ENCODE results near the gene KRTAP10-4. TPM values are rescaled to one million over a fixed set of nuclear protein-coding genes. Genes with fewer than 3 reads are reported as not detected.

The KRTAP10-4 gene
- total and polyA plus RNA-seq, 10 donors, result not detected

DNA sequence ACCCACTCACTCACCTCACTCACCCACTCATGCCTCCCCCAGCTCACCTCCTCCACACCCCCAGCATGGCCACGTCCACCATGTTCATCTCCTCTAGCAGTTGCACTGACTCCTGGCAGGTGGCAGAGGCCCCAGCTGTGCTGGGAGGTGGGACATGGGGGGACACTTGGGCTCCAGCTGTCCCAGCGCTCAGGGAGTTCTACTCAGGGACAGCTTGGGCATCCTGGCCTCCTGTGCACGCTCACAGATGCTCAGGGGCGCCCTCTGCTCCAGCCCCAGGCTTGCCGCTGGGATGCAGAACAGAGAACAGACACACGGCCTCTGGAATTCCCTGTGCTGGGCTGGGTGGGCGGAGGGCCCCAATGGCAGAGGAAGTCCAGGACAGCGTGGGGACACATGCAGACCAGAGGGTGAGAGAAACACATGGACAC is 43.6 kb downstream of the KRTAP10-4 start:
- Histone ChIP-seq H3K27ac (no peak overlapping the region), H3K36me3 (no peaks in the 10 kb centered on the region), H3K9me3 (peaks cover 0 to 28% (median 18%) of the 10 kb centered on the region in 8 donors), H3K4me1 (peaks cover 0 to 18% (median 5%) of the 10 kb centered on the region in 6 donors), H3K4me3 (no peak overlapping the region), H3K27me3 (replicated peaks in 1 of 7) (peaks cover 0 to 41% (median 0%) of the 10 kb centered on the region in 7 donors)
- no peak for TF ChIP-seq POLR2AphosphoS5 (IDR thresholded peaks at IDR 0.05)
- intact Hi-C loops (cut with DNase I; ENCODE audit: low total_unique reads), result no loop called here
- no peak for DNase-seq
- WGBS, 5 donors, result 69 to 87% (median 70%) methylated on average over 5 to 8 of the region's 8 CpGs

DNA sequence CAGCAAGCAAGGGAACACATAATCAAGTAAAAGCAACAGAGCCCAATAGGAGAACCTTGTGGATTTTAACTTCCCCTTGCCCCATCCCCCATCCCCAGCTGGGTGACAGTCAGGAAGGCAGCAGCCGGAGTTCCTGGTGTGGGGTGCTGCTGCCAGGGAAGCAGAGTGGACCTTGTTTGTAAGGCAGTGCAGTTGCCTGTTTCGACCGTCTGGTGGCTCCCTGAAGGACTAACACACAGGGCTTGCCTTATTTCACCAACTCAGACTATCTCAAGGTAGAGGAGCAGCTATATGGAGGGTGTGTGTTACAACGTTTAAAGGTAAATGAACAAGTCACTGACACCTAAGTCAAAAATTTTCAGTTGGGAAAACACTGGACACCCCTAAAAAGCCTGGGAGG is 45.0 kb downstream of the KRTAP10-4 start:
- Histone ChIP-seq H3K9me3 (peaks cover 1 to 40% (median 30%) of the 10 kb centered on the region in 8 donors), H3K27ac (peak overlapping the region in 7 of 8 donors; percentile 45 to 84 (median 69)), H3K27me3 (replicated peaks in 1 of 7) (peaks cover 0 to 28% (median 0%) of the 10 kb centered on the region in 7 donors), H3K36me3 (no peaks in the 10 kb centered on the region), H3K4me1 (peaks cover 0 to 18% (median 5%) of the 10 kb centered on the region in 6 donors), H3K4me3 (peak overlapping the region in 1 of 8 donors; percentile 5)
- DNase-seq, result peak; percentile 74
- WGBS, 5 donors, result 26 to 40% (median 37%) methylated on average over 4 of the region's 4 CpGs
- TF ChIP-seq, protein P1, sequence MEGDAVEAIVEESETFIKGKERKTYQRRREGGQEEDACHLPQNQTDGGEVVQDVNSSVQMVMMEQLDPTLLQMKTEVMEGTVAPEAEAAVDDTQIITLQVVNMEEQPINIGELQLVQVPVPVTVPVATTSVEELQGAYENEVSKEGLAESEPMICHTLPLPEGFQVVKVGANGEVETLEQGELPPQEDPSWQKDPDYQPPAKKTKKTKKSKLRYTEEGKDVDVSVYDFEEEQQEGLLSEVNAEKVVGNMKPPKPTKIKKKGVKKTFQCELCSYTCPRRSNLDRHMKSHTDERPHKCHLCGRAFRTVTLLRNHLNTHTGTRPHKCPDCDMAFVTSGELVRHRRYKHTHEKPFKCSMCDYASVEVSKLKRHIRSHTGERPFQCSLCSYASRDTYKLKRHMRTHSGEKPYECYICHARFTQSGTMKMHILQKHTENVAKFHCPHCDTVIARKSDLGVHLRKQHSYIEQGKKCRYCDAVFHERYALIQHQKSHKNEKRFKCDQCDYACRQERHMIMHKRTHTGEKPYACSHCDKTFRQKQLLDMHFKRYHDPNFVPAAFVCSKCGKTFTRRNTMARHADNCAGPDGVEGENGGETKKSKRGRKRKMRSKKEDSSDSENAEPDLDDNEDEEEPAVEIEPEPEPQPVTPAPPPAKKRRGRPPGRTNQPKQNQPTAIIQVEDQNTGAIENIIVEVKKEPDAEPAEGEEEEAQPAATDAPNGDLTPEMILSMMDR (IDR thresholded peaks at IDR 0.05 in 8 of 11, conservative IDR thresholded peaks at IDR 0.05 in 3 of 11), result peak in 5 of 11 experiments; percentile 19 to 34 (median 26)
- TF ChIP-seq POLR2AphosphoS5 (IDR thresholded peaks at IDR 0.05) (no peak), POLR2A (IDR thresholded peaks at IDR 0.05) (no peak)
- intact Hi-C loops (cut with DNase I; ENCODE audit: low total_unique reads), result no loop called here

DNA sequence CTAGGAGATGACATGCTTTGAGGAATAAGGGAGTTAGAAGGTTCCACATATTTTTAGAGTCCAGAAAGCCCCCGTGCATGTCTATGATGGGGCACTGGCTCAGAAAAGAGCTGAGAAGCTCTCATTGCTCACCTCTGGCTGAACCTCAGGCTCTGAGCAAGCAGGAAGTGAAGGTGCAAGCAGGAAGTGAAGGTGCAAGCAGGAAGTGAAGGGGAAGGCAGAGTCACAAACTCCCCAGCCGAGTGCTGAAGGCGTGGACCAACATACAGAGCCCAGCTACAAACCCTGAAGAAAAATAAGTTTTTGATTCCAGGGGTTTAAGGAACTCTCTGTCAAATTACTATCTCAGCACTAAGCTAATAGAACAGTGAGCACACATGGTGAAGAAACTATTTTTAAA is 45.4 kb downstream of the KRTAP10-4 start:
- no peaks in the 10 kb centered on the region for H3K36me3 ChIP-seq
- peak overlapping the region; percentile 22 to 84 (median 64) for H3K27ac ChIP-seq
- intact Hi-C loops (cut with DNase I; ENCODE audit: low total_unique reads), result no loop called here
- TF ChIP-seq POLR2AphosphoS5 (IDR thresholded peaks at IDR 0.05), result peak in 1 of 3 donors; percentile 36
- TF ChIP-seq, protein P1 (IDR thresholded peaks at IDR 0.05 in 8 of 11, conservative IDR thresholded peaks at IDR 0.05 in 3 of 11), result no peak
- peaks cover 0 to 24% (median 0%) of the 10 kb centered on the region in 7 donors for H3K27me3 ChIP-seq (replicated peaks in 1 of 7)
- peak overlapping the region in 1 of 8 donors; percentile 5 for H3K4me3 ChIP-seq
- peaks cover 0 to 18% (median 5%) of the 10 kb centered on the region in 6 donors for H3K4me1 ChIP-seq
- H3K9me3 ChIP-seq, result peaks cover 5 to 44% (median 34%) of the 10 kb centered on the region in 8 donors
- 36 to 60% (median 46%) methylated on average over 3 of the region's 3 CpGs for WGBS, 5 donors
- DNase-seq, result peak; percentile 76

DNA sequence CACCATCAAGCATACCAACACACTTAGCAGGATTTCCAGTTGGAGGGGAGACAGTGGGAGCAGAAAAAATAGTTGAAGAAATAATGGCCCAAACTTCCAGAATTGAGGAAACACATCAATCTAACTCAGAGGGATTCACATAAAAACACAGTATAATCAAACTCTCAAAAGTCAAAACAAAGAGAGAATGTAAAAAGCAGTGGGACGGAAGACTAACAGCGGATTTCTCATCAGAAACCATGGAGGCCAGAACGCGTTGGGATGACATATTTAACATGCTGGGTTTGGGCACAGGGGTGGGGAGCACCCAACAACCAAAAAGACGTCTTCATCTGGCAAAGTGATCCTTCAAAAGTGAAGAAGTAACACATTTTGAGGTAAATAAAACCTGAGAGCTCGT is 46.4 kb downstream of the KRTAP10-4 start:
- peaks cover 0 to 18% (median 5%) of the 10 kb centered on the region in 6 donors for H3K4me1 ChIP-seq
- peaks cover 0 to 15% (median 0%) of the 10 kb centered on the region in 7 donors for H3K27me3 ChIP-seq (replicated peaks in 1 of 7)
- DNase-seq, result no peak
- H3K4me3 ChIP-seq, result no peak overlapping the region
- WGBS, 5 donors, result 87 to 94% (median 91%) methylated on average over 6 of the region's 6 CpGs
- no peaks in the 10 kb centered on the region for H3K36me3 ChIP-seq
- peak overlapping the region in 6 of 8 donors; percentile 48 to 84 (median 72) for H3K27ac ChIP-seq
- peaks cover 5 to 54% (median 44%) of the 10 kb centered on the region in 8 donors for H3K9me3 ChIP-seq
- intact Hi-C loops (cut with DNase I; ENCODE audit: low total_unique reads), result no loop called here
- TF ChIP-seq POLR2A (IDR thresholded peaks at IDR 0.05) (no peak), POLR2AphosphoS5 (IDR thresholded peaks at IDR 0.05) (no peak)
- TF ChIP-seq, protein P1 (IDR thresholded peaks at IDR 0.05 in 8 of 11, conservative IDR thresholded peaks at IDR 0.05 in 3 of 11), result no peak

Data from spleen (tissue), 11 donors.